Frontal cortex (tissue), 4 donors: ENCODE data around the gene FAM98B. TPM values are rescaled to one million over a fixed set of nuclear protein-coding genes. Genes with fewer than 3 reads are reported as not detected.

ENCODE experiments used
- DNase-seq, 2 donors: peaks; one replicate each; pipeline ENCODE4 v3.0.0; 2012; ENCODE audit warnings: low spot score in 2 of 2
- FAIRE-seq: peaks from 2 replicates; lab custom pipeline; 2012; peaks lifted over from hg19 to GRCh38; lab: Jason Lieb, UNC
- total RNA-seq: library from RNA; depleted of rRNA; stranded (reverse); fragments of >200 nt; gene quantifications from one replicate; pipeline ENCODE4 v1.2.3, GENCODE V29; 2014
- donor health status: control.
- donor health status: control.
- donor health status: control.

FAM98B gene
- total RNA-seq, 1 donor from 2014 or later, result 37.9 TPM

GRCh38 chr15:38533416-38533915 is 79.5 kb downstream of the FAM98B start:
- DNase-seq, result no peak
- FAIRE-seq, result no peak

- FAIRE-seq (no peak), DNase-seq (no peak)
These were observed 80.0 kb downstream of the FAM98B start for GRCh38 chr15:38533926-38534325.

DNA sequence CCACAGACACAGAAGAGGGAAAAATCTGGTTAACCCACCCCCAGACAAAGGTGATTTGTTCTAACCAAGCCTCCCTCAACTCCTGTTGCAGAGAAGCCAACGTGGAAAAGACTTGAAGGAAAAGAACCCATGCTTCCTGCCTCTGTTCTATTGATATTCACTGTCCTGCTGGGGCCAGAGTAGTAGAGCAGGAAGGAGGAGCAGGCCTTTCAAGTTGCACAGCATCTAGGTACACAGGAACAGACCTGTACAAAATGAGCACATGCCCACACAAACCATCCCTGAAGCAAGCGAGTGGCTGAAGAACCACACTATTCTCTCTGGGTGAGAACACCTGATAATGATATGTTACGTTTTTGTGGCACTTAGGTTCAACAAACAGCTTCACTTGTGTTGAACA is 80.8 kb downstream of the FAM98B start:
- no peak for DNase-seq
- FAIRE-seq, result no peak

DNA sequence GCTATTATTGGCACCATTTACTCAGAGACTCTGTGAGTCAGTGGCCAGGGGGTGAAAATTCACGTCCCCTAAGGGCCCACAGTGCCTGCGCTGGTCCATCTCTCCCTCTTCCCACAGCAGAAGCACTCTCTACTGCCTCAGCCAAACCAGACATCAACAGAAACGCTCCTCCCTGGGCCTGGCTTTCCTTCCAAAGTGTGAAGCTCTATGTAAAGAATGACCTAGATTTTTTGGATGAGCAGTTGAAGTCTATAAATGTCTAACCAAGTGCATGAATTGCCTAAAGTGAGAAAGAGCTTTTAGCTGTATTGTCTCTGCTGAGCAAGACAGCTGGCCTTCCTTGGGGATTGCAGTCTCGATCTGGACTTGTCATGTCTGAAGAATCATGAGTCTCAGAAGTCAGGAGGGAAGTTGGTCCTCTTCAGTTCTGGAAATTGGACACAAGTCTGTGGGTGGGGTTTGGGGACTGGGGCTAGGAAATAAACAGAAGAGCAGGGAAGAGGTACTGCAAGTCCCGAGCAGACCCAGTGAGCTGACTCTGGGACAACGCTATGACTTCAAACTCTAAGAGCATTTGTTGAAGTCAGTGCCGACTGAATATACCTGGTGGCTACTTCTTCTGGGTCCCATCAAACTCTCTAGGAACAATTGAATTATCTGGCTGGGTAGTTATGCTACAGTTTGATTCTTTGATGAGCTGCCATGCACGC is 81.7 kb downstream of the FAM98B start:
- FAIRE-seq, result no peak
- no peak for DNase-seq

DNA sequence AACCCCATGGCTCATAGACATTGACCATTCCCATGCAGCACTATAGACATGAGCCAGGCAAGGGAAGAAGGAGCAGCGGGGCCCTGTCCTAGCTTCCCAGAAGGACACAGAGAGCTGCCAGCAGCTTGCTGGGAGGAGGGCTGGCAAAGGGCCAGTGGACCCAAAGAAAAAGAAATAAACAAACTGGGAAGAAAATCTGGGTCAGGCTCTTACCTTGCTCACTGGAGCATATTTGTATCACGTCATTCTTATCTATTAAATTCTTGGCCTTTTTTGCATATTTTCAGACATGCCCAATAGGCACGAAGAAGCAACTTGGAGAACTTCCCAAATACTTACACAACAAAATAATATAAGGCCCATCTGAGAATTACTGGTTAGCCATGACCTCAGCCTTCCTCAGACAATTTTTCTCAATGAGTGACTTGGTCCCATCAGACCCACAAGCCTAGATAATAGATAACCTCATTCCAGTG is 82.3 kb downstream of the FAM98B start:
- DNase-seq (no peak), FAIRE-seq (no peak)

Other genes starting within 250 kb of the FAM98B start
- gene SPRED1, start 201.3 kb upstream of the FAM98B start, total RNA-seq, result 70.9 TPM
- gene RASGRP1, start 110.7 kb downstream of the FAM98B start, total RNA-seq, result 11.0 TPM